ENCODE results near the gene ITPKC. TPM values are rescaled to one million over a fixed set of nuclear protein-coding genes. Genes with fewer than 3 reads are reported as not detected.

Gene ITPKC
- total and polyA plus RNA-seq, 2 of the 13 experiments (the other 11 are each of a cell fraction or from before 2014, with no cell fraction given), result 6.9 to 11.2 TPM

DNA sequence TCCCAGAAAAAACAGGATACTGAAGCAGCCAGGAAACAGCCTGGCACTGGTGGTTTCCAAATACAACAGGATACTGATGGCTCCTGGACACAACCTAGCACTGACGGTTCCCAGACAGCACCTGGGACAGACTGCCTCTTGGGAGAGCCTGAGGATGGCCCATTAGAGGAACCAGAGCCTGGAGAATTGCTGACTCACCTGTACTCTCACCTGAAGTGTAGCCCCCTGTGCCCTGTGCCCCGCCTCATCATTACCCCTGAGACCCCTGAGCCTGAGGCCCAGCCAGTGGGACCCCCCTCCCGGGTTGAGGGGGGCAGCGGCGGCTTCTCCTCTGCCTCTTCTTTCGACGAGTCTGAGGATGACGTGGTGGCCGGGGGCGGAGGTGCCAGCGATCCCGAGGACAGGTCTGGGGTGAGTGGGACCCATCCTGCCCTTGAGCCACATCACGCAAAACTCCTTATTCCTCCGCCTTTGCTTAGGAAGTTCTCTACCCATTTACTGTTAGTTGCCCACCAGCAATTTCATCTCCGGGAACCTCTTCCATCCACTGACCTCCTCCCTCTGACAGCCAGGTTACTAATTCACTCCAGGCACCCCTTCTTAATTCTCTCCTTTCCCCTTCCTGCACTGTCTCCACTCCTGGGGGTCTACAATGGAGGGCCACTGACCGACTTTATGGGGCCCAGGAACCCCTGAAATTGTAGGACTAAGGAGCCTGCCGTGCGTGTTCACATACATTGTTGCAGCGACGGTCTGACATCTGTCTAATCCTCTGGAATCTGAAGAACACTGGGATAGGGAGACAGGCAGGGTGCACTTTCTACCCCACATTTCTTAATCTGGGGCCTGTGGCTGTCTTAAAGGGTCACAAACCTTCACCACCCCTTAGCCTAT, 1.2 kb downstream of the ITPKC start:
- in situ Hi-C loops (cut with HindIII; ENCODE audit: extremely low pct_ligation_motif_present, low pct_unique_long_range_greater_than_20kb) (loop anchor here (5.0 kb wide), 1 partner anchor 34 kb away; the partner anchor contains the start of genes ACTMAP and SNRPA), intact Hi-C loops (cut with micrococcal nuclease; ENCODE audit: unreplicated experiment) (loop anchor here (2.0 to 5.0 kb wide), 2 partner anchors 33 to 89 kb away; partner anchors contain the start of genes ACTMAP and SNRPA)
- no peak for FAIRE-seq
- Histone ChIP-seq H3K36me3 (replicated peaks in 1 of 2; ENCODE audit: control insufficient read depth in 1 of 2, insufficient read depth in 2 of 2, low read length in 2 of 2) (peaks cover under 1 to 6% of the 10 kb centered on the region in 2 experiments; a peak in 1 of 5 replicates), H3K79me2 (ENCODE audit: insufficient read depth, low read length) (peaks cover 53% of the 10 kb centered on the region), H3K9ac (ENCODE audit: insufficient read depth, low read depth, low read length) (peak overlapping the region; percentile 96), H3K4me3 (replicated peaks in 1 of 3; ENCODE audit: insufficient read depth in 1 of 3, low read depth in 2 of 3, low read length in 3 of 3) (peak overlapping the region; percentile 90 to 99 (median 92)), H3K27me3 (ENCODE audit: control insufficient read depth in 1 of 2, insufficient read depth in 2 of 2, low read length in 2 of 2) (no peaks in the 10 kb centered on the region; a peak in 1 of 5 replicates), H3K4me1 (ENCODE audit: insufficient read depth, low read length) (peaks cover 53% of the 10 kb centered on the region), H3K9me3 (ENCODE audit: low read length) (no peaks in the 10 kb centered on the region), H2AFZ (ENCODE audit: low read length) (no peak overlapping the region), H3K4me2 (ENCODE audit: low read depth, low read length) (peak overlapping the region; percentile 94), H3K27ac (ENCODE audit: extremely low read length, insufficient read depth, low read length) (peak overlapping the region; percentile 95), H4K20me1 (ENCODE audit: insufficient read depth, low read length) (0 out of 2 replicates have a peak, but pooled peaks cover 4% of the 10 kb centered on the region)
- no TSS peak for BruUV-seq (replicated peaks)
- DNase-seq (ENCODE audit: low spot score), result peak; percentile 18
- ChIA-PET POLR2A (interaction anchor here (0.7 to 2.4 kb wide), 21 partner anchors 8 to 89 kb away, joined by 3 to 30 read pairs (median 5); partner anchors contain the start of genes ACTMAP, EGLN2, RAB4B and SNRPA), CTCF (ENCODE audit: low intra/inter-chr PET ratio, low total read pairs) (no interaction called here)
- WGBS (ENCODE audit: low lambda C conversion rate), result 2% methylated on average over 13 of the region's 20 CpGs
- ATAC-seq, result no peak
- no peak for TF ChIP-seq REL (CRISPR knock-in tag; conservative IDR thresholded peaks at IDR 0.05)
- TF ChIP-seq, protein P1, sequence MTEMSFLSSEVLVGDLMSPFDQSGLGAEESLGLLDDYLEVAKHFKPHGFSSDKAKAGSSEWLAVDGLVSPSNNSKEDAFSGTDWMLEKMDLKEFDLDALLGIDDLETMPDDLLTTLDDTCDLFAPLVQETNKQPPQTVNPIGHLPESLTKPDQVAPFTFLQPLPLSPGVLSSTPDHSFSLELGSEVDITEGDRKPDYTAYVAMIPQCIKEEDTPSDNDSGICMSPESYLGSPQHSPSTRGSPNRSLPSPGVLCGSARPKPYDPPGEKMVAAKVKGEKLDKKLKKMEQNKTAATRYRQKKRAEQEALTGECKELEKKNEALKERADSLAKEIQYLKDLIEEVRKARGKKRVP (CRISPR knock-in tag; IDR thresholded peaks at IDR 0.05), result no peak
- TF ChIP-seq ZSCAN30 (CRISPR knock-in tag; IDR thresholded peaks at IDR 0.05), result peak; percentile 99
- 0 out of 2 replicates have a peak, but pooled peaks have one; percentile 38 for TF ChIP-seq ZSCAN9 (CRISPR knock-in tag; IDR thresholded peaks at IDR 0.05; ENCODE audit: borderline replicate concordance)
- peak; percentile 9 for TF ChIP-seq MED8 (CRISPR knock-in tag; IDR thresholded peaks at IDR 0.05; ENCODE audit: insufficient replicate concordance)
- TF ChIP-seq, protein P2, sequence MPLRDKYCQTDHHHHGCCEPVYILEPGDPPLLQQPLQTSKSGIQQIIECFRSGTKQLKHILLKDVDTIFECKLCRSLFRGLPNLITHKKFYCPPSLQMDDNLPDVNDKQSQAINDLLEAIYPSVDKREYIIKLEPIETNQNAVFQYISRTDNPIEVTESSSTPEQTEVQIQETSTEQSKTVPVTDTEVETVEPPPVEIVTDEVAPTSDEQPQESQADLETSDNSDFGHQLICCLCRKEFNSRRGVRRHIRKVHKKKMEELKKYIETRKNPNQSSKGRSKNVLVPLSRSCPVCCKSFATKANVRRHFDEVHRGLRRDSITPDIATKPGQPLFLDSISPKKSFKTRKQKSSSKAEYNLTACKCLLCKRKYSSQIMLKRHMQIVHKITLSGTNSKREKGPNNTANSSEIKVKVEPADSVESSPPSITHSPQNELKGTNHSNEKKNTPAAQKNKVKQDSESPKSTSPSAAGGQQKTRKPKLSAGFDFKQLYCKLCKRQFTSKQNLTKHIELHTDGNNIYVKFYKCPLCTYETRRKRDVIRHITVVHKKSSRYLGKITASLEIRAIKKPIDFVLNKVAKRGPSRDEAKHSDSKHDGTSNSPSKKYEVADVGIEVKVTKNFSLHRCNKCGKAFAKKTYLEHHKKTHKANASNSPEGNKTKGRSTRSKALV (CRISPR knock-in tag; IDR thresholded peaks at IDR 0.05), result 0 out of 2 replicates have a peak, but pooled peaks have one; percentile 20
- no peak for TF ChIP-seq ARID2 (CRISPR knock-in tag; IDR thresholded peaks at IDR 0.05; ENCODE audit: borderline replicate concordance)
- TF ChIP-seq ZSCAN22 (CRISPR knock-in tag; IDR thresholded peaks at IDR 0.05), result peak; percentile 96
- TF ChIP-seq, protein P3, sequence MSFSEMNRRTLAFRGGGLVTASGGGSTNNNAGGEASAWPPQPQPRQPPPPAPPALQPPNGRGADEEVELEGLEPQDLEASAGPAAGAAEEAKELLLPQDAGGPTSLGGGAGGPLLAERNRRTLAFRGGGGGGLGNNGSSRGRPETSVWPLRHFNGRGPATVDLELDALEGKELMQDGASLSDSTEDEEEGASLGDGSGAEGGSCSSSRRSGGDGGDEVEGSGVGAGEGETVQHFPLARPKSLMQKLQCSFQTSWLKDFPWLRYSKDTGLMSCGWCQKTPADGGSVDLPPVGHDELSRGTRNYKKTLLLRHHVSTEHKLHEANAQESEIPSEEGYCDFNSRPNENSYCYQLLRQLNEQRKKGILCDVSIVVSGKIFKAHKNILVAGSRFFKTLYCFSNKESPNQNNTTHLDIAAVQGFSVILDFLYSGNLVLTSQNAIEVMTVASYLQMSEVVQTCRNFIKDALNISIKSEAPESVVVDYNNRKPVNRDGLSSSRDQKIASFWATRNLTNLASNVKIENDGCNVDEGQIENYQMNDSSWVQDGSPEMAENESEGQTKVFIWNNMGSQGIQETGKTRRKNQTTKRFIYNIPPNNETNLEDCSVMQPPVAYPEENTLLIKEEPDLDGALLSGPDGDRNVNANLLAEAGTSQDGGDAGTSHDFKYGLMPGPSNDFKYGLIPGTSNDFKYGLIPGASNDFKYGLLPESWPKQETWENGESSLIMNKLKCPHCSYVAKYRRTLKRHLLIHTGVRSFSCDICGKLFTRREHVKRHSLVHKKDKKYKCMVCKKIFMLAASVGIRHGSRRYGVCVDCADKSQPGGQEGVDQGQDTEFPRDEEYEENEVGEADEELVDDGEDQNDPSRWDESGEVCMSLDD (CRISPR knock-in tag; IDR thresholded peaks at IDR 0.05; ENCODE audit: borderline replicate concordance), result 0 out of 2 replicates have a peak, but pooled peaks have one; percentile 4
- TF ChIP-seq, protein P4, sequence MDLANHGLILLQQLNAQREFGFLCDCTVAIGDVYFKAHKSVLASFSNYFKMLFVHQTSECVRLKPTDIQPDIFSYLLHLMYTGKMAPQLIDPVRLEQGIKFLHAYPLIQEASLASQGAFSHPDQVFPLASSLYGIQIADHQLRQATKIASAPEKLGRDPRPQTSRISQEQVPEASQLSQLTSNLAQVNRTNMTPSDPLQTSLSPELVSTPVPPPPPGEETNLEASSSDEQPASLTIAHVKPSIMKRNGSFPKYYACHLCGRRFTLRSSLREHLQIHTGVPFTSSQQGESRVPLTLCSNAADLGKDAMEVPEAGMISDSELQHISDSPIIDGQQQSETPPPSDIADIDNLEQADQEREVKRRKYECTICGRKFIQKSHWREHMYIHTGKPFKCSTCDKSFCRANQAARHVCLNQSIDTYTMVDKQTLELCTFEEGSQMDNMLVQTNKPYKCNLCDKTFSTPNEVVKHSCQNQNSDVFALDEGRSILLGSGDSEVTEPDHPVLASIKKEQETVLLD (CRISPR knock-in tag; IDR thresholded peaks at IDR 0.05; ENCODE audit: low read depth), result no peak
- peak; percentile 61 for TF ChIP-seq NFE2L2 (IDR thresholded peaks at IDR 0.05; ENCODE audit: low read length)
- no peak for TF ChIP-seq HNRNPL (IDR thresholded peaks at IDR 0.05; ENCODE audit: low read depth, low read length)
- TF ChIP-seq, protein P5, sequence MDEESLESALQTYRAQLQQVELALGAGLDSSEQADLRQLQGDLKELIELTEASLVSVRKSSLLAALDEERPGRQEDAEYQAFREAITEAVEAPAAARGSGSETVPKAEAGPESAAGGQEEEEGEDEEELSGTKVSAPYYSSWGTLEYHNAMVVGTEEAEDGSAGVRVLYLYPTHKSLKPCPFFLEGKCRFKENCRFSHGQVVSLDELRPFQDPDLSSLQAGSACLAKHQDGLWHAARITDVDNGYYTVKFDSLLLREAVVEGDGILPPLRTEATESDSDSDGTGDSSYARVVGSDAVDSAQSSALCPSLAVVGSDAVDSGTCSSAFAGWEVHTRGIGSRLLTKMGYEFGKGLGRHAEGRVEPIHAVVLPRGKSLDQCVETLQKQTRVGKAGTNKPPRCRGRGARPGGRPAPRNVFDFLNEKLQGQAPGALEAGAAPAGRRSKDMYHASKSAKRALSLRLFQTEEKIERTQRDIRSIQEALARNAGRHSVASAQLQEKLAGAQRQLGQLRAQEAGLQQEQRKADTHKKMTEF (CRISPR knock-in tag; IDR thresholded peaks at IDR 0.05), result peak; percentile 30; the same call in 1 of the 2 replicates

All from HepG2 (cell line).